Measurements from ENCODE around the gene BEND6.

The BEND6 gene

GRCh38 chr6:56940977-56941376 lies 13.9 kb upstream of the BEND6 start:
- no peak for DNase-seq (ENCODE audit: low read depth)

DNA sequence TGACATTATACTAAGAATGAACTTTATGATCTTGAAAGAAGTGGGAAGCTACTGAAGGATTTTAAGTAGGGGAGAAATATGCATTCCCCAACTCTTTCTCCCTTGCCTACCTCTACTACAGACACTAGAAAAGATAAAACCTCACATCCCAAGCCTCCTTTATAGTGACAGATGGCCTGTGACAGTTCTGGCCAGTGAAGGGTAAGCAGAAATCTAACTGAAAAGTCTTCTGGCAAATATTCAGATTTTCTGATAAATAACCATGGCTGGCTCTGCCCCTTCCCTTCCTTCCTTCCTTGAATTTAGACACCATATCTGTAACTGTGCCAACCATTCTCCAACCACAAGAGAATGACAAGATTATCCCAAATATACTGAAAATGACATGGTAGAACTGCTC lies 10.2 kb upstream of the BEND6 start:
- DNase-seq (ENCODE audit: low read depth): no peak

DNA sequence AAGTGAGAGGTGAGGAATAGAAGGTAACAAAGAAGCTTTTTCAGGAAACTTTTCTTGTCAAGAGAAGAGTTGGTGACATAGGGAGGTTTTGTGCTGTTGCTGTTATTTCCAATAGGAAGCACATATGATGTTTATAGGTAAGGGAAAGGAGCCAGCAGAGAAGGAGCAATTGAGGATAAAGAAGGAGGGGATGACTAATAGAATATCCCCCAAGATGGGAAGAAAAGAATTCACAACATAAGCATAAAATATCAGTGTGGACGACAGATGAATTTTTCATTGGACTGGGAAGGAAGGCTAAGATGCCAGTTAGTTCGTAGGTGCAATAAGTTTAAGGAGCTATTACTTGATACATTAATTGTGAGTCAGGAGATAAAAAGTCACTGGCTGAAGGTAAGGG lies 8.5 kb upstream of the BEND6 start:
- DNase-seq (ENCODE audit: low read depth): no peak

DNA sequence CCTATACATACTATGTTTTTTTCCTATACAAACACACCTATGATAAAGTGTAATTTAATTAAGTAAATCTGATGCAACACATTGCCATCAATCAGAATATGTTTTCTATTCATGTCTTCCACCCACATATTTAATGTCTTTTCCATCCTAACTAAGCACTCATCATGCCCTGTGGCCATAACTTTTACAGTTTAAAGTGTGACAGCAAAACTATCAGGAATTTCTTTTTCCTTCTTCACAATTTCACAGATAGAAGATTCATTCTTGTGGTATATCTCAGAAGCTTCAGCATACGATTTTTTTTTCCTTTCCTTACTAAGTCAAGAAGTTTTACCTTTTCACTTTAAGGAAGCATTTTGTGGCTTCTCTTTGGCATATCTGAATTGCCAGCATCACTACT lies 7.0 kb upstream of the BEND6 start:
- no peak for DNase-seq (ENCODE audit: low read depth)

DNA sequence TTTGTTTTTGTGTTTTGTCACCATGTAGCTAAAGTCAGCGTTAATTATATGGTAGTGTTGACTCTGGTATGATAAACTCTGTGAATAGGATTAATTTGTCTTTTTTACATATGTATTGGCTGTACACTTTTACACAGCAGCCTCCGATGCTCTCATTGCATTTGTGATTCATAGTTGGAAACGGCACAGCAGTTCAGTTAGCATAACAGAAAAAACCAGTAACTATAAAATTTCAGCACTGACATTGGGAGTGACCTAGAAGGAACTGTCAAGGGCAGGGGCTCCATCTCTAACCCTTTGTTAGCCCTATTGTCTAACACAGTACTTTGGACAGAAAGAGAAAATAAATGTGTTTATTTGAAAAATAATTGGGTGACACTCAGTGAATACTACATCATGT lies 5.6 kb upstream of the BEND6 start:
- no peak for DNase-seq (ENCODE audit: low read depth)

DNA sequence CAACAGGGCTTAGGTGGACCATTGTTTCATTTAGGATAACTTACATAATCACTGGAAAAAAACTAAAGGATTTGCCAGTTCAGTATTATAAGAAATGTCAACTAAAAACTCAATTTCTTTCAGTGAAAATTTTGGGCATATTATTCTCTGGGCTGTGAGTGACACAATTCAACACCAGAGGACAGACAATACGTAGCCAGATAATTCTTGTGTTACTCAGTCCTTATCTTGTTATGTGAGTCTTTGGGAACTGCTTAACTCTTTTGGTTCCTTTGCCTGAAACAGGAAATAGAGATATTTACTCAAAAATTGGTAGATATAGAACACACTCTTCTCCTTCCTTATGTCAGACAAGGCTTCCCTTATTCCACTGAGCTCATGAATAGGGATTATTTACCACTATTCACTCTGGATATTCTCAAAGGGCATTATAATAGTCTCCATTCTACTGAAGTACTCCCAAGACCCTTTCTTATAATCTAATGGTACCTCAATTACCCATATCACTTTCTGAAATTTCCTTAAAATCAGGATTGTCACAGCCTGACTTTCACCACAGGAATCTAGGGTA lies 4.9 kb upstream of the BEND6 start:
- DNase-seq (ENCODE audit: low read depth): no peak

GRCh38 chr6:56951049-56951831 lies 3.7 kb upstream of the BEND6 start:
- DNase-seq (ENCODE audit: low read depth): no peak

DNA sequence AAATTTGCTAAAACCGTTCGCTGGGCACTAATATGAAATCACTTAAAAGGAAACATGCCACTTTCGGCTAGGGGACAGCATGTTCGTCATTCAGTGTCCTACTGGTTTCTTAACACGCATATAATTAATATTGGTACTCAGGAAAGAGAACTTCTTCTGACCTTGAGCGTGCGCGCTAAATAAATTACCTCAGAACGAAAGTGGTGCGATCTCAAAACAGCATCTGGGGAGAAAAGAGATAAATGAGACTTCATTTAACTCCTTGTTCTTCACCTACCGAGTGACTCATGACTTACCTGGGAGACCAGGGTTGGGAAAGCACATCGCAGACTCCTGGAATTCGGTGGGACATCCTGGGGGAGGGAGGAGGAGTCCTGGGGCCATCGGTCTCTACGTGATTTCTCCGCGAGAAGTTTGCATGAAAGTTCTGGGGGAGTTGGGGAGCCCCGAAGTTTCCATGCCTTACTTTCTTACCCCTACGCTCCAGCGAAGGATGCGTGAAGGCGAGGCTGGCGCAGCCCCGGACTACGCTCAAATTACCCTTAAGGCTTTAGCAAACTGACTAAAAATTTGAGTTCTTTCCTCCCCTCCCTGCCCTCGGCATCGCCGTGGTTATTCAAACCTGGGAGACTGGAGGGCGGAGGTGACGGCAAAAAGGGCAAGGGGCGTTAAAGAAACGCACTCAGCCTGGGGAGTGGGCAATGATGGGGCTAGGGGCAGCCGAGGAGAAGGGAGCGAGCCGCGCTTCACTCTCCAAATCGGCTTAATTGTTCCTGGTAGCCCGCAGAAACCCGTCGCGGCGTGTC lies 1.1 kb upstream of the BEND6 start:
- no peak for DNase-seq (ENCODE audit: low read depth)

GRCh38 chr6:56955171-56956155 lies 556 bp downstream of the BEND6 start:
- peak; percentile 73 for DNase-seq (ENCODE audit: low read depth)

- DNase-seq (ENCODE audit: low read depth): no peak
These were observed 1.6 kb downstream of the BEND6 start for GRCh38 chr6:56956491-56956890.

DNA sequence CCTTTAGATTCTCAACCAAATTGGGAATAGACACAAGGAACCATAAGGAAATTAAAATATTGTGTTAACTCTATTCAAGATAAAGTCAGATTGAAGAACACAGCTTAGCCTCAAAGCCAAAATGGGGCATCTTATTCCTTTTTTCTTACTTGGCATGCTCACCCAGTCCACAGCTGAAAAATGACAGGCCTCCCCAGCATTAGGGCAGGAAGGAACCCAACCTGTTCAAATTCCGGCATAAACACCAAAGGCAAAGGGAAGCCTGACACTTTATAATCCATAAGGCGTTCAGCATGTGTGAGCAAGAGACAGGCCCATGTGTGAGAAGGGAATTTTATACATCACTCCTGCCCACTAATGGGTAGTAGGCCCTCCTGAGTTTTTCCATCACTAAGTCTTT lies 2.9 kb downstream of the BEND6 start:
- no peak for DNase-seq (ENCODE audit: low read depth)

DNA sequence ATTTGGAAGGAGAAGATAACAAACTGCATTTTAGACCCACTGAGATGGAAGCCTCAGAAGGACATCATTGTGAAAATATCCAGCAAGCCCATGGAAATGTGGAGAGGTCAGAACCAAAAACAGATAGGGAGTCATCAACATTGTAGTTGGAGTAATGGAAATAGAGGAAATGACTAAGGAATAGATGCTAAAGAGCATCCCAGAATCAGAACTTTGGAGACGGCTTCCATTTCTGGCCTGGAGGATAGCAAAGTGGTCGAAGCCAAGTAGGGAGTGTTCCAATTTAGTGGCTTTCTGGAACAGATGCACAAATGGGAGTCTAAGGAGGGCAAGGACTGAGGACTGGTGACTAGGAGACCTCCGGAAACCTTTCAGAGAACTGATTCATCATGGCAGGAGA lies 3.6 kb downstream of the BEND6 start:
- DNase-seq (ENCODE audit: low read depth): no peak

GRCh38 chr6:56959094-56959493 lies 4.2 kb downstream of the BEND6 start:
- no peak for DNase-seq (ENCODE audit: low read depth)

DNA sequence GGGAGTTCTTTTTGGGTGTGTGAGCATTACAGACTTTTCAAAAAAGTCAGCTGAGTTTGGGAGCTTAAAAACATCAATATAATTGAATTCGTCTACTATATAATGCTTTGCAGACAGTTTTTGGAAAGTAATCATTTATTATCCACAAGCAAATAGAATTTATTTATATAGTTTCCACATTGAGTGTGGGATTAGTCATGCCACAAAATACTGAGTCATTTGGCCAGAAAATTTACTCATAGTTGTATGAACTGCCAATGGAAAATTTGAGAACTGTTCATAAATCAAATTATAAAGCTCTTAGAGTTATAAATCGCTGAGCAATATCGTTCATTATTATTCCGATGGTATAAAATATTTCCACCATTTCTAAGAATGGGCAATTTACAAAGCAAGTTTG lies 5.0 kb downstream of the BEND6 start:
- no peak for DNase-seq (ENCODE audit: low read depth)

- no peak for DNase-seq (ENCODE audit: low read depth)
These were observed 6.2 kb downstream of the BEND6 start for GRCh38 chr6:56961151-56961550.

DNA sequence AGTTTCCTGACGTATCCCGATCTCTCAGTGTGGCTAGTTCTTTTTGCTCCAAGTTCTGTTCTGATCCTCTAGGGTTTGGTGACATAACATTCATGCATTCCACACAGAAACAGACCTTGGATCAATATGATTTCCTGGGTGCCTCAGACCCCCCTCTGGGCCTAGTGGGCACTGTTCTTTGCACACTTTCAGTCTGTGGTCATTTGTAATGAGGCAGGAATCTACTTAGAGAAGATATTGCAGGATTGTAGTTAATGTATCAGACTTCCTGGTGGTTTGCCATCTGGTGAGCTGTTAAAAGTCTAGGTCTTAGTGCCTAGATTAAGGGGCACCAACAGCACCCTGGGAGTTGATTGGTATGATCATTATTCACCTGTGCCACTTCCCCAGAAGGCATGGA lies 7.5 kb downstream of the BEND6 start:
- DNase-seq (ENCODE audit: low read depth): no peak

GRCh38 chr6:56963043-56963442 lies 8.1 kb downstream of the BEND6 start:
- no peak for DNase-seq (ENCODE audit: low read depth)

DNA sequence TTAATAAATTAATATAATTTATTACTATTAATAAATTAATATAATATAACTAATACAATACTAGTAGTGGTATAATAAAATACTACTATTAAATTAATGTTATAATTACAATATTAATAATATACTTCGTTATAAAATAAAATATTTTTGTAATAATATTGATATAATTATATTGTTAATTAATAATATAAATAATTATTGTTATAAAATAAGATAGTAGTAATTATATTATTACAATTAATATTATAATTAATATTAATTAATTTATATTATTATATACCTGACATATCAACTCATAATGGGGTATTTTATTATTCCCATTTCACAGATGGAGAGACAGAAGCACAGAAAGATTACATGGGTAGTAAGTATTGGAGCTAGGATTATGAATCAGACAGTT lies 8.9 kb downstream of the BEND6 start:
- no peak for DNase-seq (ENCODE audit: low read depth)

DNA sequence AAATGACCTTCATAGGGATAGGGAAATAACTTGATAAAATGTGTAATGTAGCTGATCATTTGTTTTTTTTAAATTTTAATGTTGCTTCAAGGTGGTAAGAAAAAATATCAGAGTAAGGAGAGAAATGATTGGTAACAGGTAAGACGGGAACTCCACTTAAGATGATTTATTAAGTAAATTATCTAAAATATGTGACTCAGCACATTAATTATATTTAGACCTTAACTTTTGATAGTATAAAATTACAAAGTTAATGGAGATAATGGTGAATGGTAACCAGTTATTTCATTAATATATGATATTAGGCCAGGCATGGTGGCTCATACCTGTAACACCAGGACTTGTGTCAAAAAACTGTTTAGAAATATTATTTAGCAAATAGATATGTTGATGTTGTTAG lies 10.2 kb downstream of the BEND6 start:
- DNase-seq (ENCODE audit: low read depth): no peak

DNA sequence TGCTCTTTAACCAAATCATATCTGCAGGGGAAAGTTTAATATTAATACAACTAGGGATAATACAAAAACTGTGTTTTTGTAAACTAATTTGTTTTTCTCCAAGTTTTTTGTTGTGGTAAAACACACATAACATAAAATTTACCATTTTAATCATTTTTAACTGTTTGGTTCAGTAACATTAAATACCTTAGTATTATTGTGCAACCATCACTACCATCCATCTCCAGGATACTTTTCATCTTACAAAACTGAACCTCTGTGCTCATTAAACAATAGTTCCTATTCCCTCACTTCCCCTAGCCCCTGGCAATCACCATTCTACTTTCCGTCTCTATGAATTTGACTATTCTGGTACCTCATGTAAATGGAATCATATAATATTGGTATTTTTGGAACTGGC lies 15.9 kb downstream of the BEND6 start:
- DNase-seq (ENCODE audit: low read depth): no peak

DNA sequence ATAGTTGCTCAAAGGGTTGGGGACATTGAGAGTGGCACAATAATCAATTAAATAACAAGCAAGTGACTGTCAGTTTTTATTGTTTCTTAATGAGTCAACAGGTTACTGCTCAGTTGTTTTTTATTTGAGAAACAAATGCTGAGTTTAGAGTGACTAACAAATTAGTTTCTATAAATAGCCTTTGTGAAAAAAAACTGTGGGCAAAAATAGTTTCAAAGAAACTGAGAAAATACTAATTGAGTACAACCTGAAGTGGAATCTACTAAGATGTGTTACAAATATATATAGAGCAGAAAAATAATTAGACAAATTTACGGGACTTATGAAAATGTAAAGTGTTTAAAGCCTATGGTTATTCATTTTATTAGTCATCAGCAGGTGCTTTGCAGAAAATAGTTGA lies 22.3 kb downstream of the BEND6 start:
- no peak for DNase-seq (ENCODE audit: low read depth)

DNA sequence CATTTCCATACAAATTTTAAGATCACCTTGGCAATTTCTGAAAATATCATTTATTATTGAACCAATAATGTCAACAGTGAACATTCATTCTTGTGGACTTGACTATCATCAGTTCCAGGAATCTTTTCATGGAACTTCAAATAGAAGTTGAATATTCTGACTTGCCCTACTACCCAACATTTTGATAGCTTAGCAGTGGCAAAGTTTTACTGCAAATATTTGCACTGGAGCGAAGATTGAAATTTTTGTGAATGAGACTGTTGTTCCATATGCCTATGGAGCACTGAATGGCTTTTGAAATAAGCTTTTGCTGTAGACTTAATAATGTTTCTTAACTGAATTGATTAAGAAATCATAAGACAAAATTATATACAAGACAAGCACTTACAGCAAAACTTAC lies 23.6 kb downstream of the BEND6 start:
- no peak for DNase-seq (ENCODE audit: low read depth)

Measured in CMK (cell line).